HG03469 (cell line): ENCODE data around the gene SLC27A2.

ENCODE experiments used
- ATAC-seq: cut with Tn5 transposase; IDR thresholded peaks from one replicate; pipeline ENCODE4 v1.9.1; 2021; ENCODE audit warnings: mild to moderate bottlenecking, moderate library complexity, moderate number of reproducible peaks; ENCODE audit not compliant: unreplicated experiment

Gene SLC27A2

GRCh38 chr15:50233192-50233736 lies 51.3 kb downstream of the SLC27A2 start:
- ATAC-seq = no peak

GRCh38 chr15:50234764-50235163 lies 52.8 kb downstream of the SLC27A2 start:
- no peak for ATAC-seq

- no peak for ATAC-seq
These were observed 53.8 kb downstream of the SLC27A2 start for GRCh38 chr15:50235794-50236193.

GRCh38 chr15:50236433-50236832 lies 54.4 kb downstream of the SLC27A2 start:
- no peak for ATAC-seq

GRCh38 chr15:50238255-50238654 lies 56.3 kb downstream of the SLC27A2 start:
- no peak for ATAC-seq

- ATAC-seq = no peak
These were observed 59.9 kb downstream of the SLC27A2 start for GRCh38 chr15:50241684-50242450.

- ATAC-seq = no peak
These were observed 62.2 kb downstream of the SLC27A2 start for GRCh38 chr15:50244153-50244552.

- no peak for ATAC-seq
These were observed 63.1 kb downstream of the SLC27A2 start for GRCh38 chr15:50244959-50245624.

GRCh38 chr15:50246631-50247030 lies 64.6 kb downstream of the SLC27A2 start:
- ATAC-seq = no peak

- peak; percentile 87 for ATAC-seq
These were observed 66.0 kb downstream of the SLC27A2 start for GRCh38 chr15:50247819-50248655.

- no peak for ATAC-seq
These were observed 67.1 kb downstream of the SLC27A2 start for GRCh38 chr15:50248994-50249582.

- ATAC-seq = no peak
These were observed 67.7 kb downstream of the SLC27A2 start for GRCh38 chr15:50249704-50250103.

GRCh38 chr15:50250760-50251394 lies 68.9 kb downstream of the SLC27A2 start:
- no peak for ATAC-seq

- ATAC-seq = no peak
These were observed 69.7 kb downstream of the SLC27A2 start for GRCh38 chr15:50251638-50252182.

- no peak for ATAC-seq
These were observed 70.6 kb downstream of the SLC27A2 start for GRCh38 chr15:50252556-50252955.

GRCh38 chr15:50256188-50257041 lies 74.4 kb downstream of the SLC27A2 start:
- ATAC-seq = no peak

GRCh38 chr15:50257332-50257731 lies 75.3 kb downstream of the SLC27A2 start:
- ATAC-seq = no peak

- ATAC-seq = no peak
These were observed 75.9 kb downstream of the SLC27A2 start for GRCh38 chr15:50257924-50258323.

GRCh38 chr15:50259276-50259675 lies 77.3 kb downstream of the SLC27A2 start:
- ATAC-seq = no peak
